Embryonic facial prominence (tissue), 1 donor: ENCODE data around the gene AMN.

Experiments
- DNase-seq: peaks from one replicate; pipeline ENCODE4 v3.0.0-alpha.2; 2016; ENCODE audit errors: extremely low spot score

AMN gene

GRCh38 chr14:102965971-102966655 is 43.6 kb downstream of the AMN start:
- DNase-seq: no peak

GRCh38 chr14:102966681-102967505 is 44.4 kb downstream of the AMN start:
- no peak for DNase-seq

- no peak for DNase-seq
Measured at GRCh38 chr14:102967506-102967795, 45.0 kb downstream of the AMN start.

- no peak for DNase-seq
Measured at GRCh38 chr14:102968306-102968705, 45.8 kb downstream of the AMN start.

GRCh38 chr14:102969060-102969791 is 46.8 kb downstream of the AMN start:
- DNase-seq: no peak

GRCh38 chr14:102969901-102970300 is 47.4 kb downstream of the AMN start:
- DNase-seq: no peak

- no peak for DNase-seq
Measured at GRCh38 chr14:102970496-102970895, 48.0 kb downstream of the AMN start.

- DNase-seq: no peak
Measured at GRCh38 chr14:102971314-102971713, 48.9 kb downstream of the AMN start.

- DNase-seq: no peak
Measured at GRCh38 chr14:102971836-102972606, 49.6 kb downstream of the AMN start.

GRCh38 chr14:102973706-102974285 is 51.3 kb downstream of the AMN start:
- DNase-seq: no peak

GRCh38 chr14:102975662-102976061 is 53.2 kb downstream of the AMN start:
- DNase-seq: no peak

GRCh38 chr14:102977475-102977874 is 55.0 kb downstream of the AMN start:
- no peak for DNase-seq

- DNase-seq: no peak
Measured at GRCh38 chr14:102979406-102979805, 56.9 kb downstream of the AMN start.

GRCh38 chr14:102980409-102980810 is 57.9 kb downstream of the AMN start:
- DNase-seq: no peak
